Measurements from ENCODE around the gene PCDH17.

GRCh38 chr13:57633141-57633949, 1.8 kb downstream of the PCDH17 start:
- peak; percentile 37 to 60 (median 48) for TF ChIP-seq CTCF (IDR thresholded peaks at IDR 0.05)
- no peak for TF ChIP-seq POLR2A (IDR thresholded peaks at IDR 0.05)
